Activated gamma-delta T cell (primary cell): ENCODE data around the gene TIMM50.

Experiments used
- DNase-seq: peaks from one replicate; lab custom pipeline; 2025; lab: John Stamatoyannopoulos, UW

TIMM50 gene

GRCh38 chr19:39500543-39500942 is 19.9 kb downstream of the TIMM50 start:
- DNase-seq = no peak

GRCh38 chr19:39501340-39501739 is 20.7 kb downstream of the TIMM50 start:
- DNase-seq = no peak

GRCh38 chr19:39502640-39503417 is 22.2 kb downstream of the TIMM50 start:
- DNase-seq = peak; percentile 65

GRCh38 chr19:39506598-39506943 is 25.9 kb downstream of the TIMM50 start:
- no peak for DNase-seq

DNA sequence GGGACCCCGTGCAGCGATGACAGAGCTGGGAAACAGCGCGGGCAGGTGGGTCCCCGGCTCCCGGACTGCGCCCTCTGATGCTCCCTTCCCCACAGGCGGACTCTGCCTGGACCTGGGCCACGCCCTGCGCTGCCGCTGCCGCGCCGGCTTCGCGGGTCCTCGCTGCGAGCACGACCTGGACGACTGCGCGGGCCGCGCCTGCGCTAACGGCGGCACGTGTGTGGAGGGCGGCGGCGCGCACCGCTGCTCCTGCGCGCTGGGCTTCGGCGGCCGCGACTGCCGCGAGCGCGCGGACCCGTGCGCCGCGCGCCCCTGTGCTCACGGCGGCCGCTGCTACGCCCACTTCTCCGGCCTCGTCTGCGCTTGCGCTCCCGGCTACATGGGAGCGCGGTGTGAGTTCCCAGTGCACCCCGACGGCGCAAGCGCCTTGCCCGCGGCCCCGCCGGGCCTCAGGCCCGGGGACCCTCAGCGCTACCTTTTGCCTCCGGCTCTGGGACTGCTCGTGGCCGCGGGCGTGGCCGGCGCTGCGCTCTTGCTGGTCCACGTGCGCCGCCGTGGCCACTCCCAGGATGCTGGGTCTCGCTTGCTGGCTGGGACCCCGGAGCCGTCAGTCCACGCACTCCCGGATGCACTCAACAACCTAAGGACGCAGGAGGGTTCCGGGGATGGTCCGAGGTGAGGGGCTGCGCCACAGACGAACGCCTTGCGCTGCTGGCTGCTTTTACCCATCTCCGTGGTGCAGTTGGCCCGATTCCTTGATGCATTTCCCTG is 26.5 kb downstream of the TIMM50 start:
- no peak for DNase-seq

DNA sequence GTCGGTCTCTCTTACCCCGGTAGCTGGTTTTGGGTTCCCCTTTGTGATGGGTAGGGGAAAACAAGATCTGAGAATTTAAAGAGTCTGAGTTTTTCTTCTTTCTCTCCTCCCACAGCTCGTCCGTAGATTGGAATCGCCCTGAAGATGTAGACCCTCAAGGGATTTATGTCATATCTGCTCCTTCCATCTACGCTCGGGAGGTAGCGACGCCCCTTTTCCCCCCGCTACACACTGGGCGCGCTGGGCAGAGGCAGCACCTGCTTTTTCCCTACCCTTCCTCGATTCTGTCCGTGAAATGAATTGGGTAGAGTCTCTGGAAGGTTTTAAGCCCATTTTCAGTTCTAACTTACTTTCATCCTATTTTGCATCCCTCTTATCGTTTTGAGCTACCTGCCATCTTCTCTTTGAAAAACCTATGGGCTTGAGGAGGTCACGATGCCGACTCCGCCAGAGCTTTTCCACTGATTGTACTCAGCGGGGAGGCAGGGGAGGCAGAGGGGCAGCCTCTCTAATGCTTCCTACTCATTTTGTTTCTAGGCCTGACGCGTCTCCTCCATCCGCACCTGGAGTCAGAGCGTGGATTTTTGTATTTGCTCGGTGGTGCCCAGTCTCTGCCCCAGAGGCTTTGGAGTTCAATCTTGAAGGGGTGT is 27.2 kb downstream of the TIMM50 start:
- no peak for DNase-seq

DNA sequence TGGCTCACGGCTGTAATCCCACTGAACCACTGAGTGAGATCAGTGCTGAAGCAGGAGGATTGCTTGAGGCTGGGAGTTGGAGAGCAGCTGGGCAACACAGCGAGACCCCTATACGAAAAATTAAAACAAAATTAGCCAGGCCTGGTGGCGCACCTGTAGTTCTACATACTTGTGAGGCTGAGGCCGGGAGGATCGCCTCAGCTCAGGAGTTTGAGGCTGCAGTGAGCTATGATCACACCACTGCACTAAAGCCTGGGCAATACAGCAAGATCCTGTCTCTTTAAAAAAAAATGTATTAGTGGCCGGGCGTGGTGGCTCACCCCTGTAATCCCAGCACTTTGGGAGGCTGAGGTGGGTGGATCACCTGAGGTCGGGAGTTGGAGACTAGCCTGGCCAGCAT is 28.0 kb downstream of the TIMM50 start:
- no peak for DNase-seq

GRCh38 chr19:39509233-39509632 is 28.6 kb downstream of the TIMM50 start:
- DNase-seq = no peak

DNA sequence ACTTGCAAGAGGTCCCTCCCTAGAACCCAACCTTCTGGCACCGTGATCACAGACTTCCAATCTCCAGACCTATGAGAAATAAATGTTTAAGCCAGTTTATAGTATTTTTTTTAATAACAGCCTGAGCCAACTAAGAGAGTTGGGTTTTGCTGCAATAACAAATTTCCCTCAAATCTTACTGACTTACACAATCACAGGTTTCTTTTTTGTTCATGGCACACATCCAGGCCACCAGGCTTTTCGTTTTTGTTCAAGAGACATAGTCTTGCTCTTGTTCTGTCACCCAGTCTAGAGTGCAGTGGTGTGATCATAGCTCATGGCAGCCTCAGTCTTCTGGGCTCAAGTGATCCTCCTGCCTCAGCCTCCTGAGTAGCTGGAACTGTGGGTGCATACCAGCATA is 32.4 kb downstream of the TIMM50 start:
- DNase-seq = no peak

DNA sequence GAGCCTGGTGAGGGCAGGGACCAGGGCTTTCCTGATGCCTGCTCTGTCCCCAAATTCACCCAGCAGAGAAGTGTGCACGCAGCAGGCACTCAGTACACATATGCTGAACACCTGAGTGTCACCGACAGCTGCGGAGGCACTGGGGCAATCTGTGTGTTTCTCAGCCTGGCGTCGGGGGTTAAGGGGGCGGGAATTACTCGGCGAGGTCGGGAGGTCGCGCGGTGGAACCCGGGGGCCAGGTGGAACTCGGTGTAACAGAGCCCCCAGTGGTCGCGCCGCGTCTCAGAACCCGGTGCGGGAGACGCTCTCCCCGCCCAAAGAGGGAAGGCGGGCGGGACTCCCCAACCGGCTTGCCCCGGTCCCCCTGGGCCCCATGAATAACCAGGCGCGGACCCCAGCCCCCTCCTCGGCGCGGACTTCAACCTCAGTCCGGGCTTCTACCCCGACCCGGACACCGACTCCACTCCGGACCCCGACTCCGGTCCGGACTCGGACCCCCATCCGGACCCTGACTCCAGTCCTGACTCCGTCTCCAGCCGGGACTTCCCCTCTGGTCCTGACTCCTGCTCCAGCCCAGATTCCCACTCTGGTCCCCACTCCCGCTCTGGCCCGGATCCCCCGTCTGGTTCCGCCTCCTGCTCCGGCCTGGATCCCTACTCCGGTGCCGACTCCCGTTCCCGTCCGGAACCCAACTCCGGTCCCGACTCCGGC is 34.4 kb downstream of the TIMM50 start, which contains the start of gene SELENOV:
Gene SELENOV, plus strand, starts transcription at position 300 of the 711 bp plus-strand sequence. Its CDS starts 74 bp downstream, at position 374.
- no peak for DNase-seq

- DNase-seq = no peak
These were observed 35.0 kb downstream of the TIMM50 start for GRCh38 chr19:39515551-39516191.

DNA sequence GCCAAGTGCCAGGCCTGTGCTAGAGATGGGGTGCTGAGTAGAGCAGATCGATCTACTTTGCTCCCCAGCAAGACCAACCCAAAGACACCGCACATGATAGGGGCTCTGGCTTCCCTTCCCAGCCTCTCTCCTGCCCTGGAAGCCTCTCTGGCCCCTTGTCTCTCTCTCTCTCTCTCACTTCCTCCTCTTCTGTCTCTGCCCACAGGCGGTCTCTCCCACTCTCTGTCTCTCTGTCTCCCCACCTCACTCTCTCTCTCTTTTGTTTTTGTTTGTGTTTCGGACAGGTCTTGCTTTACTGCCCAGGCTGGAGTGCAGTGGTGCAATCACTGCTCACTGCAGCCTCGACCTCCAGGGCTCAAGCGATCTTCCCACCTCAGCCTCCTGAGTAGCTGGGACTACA is 35.6 kb downstream of the TIMM50 start:
- DNase-seq = no peak

DNA sequence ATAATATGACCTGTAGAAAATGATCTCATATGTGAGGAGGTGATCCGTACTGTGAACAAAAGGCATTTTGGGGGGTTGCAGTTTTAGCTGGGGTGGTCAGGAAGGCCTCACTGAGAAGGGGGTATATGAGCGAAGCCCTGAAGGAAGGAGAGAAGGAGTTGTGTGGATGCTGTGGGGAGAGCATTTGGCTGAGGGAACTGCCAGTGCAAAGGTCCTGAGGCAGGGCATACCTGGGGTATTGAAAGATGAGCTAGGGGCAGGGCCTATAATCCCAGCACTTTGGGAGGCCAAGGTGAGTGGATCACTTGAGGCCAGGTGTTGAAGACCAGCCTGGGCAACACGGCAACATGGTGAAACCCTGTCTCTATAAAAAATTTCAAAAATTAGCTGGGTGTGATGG is 36.8 kb downstream of the TIMM50 start:
- no peak for DNase-seq

GRCh38 chr19:39518458-39518857 is 37.8 kb downstream of the TIMM50 start:
- DNase-seq = no peak

DNA sequence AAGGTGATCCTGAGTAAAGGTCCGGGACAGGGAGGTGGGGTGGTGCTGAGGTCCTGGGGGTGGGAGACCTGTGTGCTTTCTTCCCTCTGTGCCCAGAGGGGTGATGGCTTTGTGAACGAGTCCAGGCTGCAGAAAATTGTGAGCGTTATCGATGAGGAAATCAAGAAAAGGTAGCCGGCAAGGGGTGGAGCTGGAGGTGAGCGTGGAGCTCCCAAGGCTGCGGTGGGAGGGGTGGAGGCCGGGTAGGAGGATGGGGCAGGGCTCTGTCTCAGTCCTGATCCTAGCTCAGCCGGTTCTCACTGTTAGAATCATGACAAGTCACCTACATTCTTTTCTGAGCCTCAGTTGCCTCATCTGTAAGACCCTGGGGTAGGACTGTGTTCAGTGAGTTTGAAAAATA is 38.3 kb downstream of the TIMM50 start:
- no peak for DNase-seq

GRCh38 chr19:39520541-39521484 is 40.2 kb downstream of the TIMM50 start:
- no peak for DNase-seq

DNA sequence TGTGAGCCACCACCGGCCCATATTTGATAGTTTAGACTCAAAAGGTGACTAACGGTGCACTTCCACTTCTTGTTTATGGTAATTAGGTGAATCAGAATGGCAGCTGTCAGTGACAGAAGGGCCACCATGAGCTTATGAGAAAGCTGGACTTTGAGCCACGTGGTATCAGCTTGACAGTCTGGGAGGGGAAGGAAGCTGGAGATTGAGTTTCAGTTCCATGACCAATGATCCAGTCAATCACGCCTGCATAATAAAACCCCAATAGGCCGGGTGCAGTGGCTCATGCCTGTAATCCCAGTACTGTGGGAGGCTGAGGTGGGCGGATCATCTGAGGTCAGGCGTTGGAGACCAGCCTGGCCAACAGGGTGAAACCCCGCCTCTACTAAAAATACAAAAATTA is 43.9 kb downstream of the TIMM50 start:
- no peak for DNase-seq

GRCh38 chr19:39525205-39525604 is 44.6 kb downstream of the TIMM50 start:
- DNase-seq = no peak

DNA sequence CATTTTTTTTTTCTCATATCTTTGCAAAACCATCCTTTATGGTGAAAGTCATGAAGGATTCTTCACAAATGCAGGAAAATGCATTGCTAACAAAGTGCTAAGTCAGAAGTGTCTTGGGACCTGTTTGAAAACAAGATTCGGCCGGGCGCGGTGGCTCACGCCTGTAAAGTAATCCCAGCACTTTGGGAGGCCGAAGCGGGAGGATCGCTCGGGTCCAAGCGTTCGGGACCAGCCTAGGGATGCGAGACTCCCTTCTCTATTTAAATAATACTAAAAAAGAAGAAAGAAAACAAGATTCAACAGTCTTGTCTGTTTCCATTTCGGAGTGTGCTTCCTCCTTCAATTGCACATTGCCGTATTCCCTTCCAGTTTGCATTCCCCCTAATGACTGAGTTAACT is 51.2 kb downstream of the TIMM50 start:
- DNase-seq = no peak

DNA sequence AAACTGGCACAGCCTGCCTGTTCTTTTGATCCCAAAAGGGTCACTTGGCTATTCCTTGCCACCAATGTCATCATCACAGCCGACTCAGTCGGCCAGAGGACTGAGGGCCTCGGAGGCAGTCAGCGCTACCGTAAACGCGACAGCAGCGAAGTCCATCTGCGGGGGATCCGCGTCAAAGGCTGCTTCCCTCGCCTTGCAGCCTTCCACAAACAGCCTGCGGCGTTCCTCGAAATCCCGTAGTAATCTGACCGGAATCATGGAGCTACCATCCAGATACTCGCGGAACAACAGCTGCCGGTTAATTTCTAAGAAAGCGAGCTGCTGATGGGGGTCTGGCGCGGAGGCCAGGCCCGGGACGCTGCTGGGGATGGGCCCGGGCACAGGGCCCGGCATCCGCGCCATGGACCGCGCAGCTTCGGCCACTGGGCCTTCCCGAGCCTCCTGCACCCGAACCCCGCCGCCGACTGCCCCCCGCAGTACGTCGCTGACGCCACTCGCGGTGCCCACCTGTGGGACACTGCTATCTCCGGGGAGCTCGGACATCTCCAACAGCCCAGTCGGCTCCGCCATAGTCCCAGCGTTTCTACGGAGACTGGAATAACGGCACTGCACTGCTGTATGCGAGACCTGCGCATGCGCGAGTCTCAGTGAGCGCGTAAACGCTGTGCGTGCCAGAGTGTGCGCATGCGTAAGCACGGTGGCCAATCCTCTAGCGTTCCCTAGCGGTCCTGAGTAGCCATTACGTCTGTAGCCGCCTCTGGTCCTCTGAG is 51.8 kb downstream of the TIMM50 start, which contains the start of gene EID2B:
Gene EID2B, minus strand, starts transcription at position 620 of the 770 bp plus-strand sequence. Its CDS starts 50 bp downstream, at position 570.
- DNase-seq = peak; percentile 75
